NOMO-1 (cell line): ENCODE data around the gene KLHL29.

Experiments used
- DNase-seq, 2 experiments: peaks; one replicate each; lab custom pipeline; 2025; ENCODE audit not compliant: unreplicated experiment in 2 of 2; lab: John Stamatoyannopoulos, UW

The KLHL29 gene

GRCh38 chr2:23487735-23488492, 102.9 kb downstream of the KLHL29 start:
- no peak for DNase-seq

DNA sequence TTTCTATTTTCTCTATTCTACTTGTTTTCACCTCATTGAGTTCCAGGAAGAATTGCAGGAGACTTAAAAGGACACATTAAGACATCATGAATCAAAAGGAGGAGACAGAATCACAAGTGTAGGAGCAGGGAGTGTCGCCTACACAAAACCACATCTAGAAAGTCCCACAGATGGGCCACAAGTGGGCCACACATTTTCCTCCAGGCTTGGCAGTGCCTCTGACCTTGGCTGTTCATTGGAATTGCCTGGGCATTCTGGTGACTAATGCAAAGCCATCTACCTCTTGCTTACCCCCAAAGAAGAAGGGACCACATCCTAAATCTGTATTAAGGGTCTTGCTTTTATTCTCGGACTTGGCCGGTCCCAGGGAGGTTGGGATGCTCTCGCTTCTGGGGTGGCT, 103.6 kb downstream of the KLHL29 start:
- DNase-seq = no peak

- DNase-seq = no peak
These were observed 104.7 kb downstream of the KLHL29 start for GRCh38 chr2:23489471-23490322.

- no peak for DNase-seq
These were observed 106.8 kb downstream of the KLHL29 start for GRCh38 chr2:23491591-23492336.

GRCh38 chr2:23492337-23492675, 107.3 kb downstream of the KLHL29 start:
- no peak for DNase-seq

GRCh38 chr2:23492921-23493320, 107.9 kb downstream of the KLHL29 start:
- no peak for DNase-seq

DNA sequence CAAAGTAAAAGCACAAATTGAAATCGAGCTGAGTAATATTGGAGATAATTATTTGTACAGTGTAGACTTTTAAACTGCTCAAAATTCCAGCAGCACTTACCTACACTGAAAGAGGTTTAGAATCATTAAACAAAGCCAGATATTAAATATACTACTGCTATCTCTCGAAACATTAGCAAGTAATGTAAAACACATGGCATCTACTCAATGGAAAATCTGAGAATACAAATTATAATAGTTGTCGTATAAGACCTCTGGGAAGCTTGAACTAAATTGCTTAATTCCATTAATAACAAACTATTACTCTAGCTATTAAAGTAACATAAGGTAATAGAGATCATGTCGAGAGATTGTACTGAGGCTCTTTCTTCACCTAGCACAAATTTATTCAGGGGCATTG, 108.9 kb downstream of the KLHL29 start:
- DNase-seq = no peak

GRCh38 chr2:23494286-23494685, 109.3 kb downstream of the KLHL29 start:
- DNase-seq = no peak

GRCh38 chr2:23495661-23496114, 110.7 kb downstream of the KLHL29 start:
- no peak for DNase-seq

GRCh38 chr2:23496456-23496855, 111.5 kb downstream of the KLHL29 start:
- no peak for DNase-seq

GRCh38 chr2:23497063-23497462, 112.1 kb downstream of the KLHL29 start:
- peak; percentile 34 to 47 for DNase-seq

- DNase-seq = no peak
These were observed 112.6 kb downstream of the KLHL29 start for GRCh38 chr2:23497536-23497935.

GRCh38 chr2:23498943-23499342, 114.0 kb downstream of the KLHL29 start:
- no peak for DNase-seq

GRCh38 chr2:23499439-23499838, 114.5 kb downstream of the KLHL29 start:
- DNase-seq = no peak

- no peak for DNase-seq
These were observed 115.9 kb downstream of the KLHL29 start for GRCh38 chr2:23500836-23501235.

DNA sequence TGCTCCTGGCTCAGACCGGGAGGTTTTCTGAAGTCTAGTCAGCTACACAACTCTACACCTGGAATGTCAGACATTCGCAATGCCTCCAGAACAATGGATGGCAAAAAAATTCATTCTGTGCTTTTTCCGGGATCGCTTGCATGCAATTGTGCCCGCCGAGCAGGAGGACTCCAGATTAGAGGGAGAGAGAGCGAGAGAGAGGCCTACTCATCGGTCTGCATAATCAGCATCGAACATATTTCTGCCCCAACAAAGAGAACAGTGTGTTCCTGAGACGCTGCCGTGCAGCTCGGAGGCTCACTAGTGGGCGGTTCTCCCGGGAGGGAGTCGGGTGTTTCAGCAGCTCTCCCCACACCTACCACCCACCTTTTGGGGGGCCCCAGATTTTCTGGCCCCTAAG, 117.1 kb downstream of the KLHL29 start:
- no peak for DNase-seq

DNA sequence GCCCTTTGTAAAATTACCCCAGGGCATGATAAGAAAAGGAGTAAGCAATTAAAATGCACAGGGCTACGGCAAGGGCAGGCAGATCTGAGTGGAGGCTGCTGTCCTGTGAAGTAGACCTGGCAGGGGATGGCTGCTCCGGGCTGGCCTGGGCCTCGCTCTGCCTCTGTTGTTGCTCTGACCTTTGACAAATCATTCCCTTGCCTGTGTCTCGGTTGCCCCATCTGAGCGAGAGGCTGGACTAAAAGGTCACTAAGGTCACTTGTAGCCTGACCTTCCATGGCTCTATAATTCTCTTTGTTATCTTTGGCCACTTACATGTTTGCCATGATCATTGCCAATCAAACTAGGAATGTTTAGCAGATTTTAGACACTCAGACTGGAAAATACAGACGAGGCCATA, 118.1 kb downstream of the KLHL29 start:
- DNase-seq = no peak

- DNase-seq = no peak
These were observed 118.7 kb downstream of the KLHL29 start for GRCh38 chr2:23503682-23504081.

DNA sequence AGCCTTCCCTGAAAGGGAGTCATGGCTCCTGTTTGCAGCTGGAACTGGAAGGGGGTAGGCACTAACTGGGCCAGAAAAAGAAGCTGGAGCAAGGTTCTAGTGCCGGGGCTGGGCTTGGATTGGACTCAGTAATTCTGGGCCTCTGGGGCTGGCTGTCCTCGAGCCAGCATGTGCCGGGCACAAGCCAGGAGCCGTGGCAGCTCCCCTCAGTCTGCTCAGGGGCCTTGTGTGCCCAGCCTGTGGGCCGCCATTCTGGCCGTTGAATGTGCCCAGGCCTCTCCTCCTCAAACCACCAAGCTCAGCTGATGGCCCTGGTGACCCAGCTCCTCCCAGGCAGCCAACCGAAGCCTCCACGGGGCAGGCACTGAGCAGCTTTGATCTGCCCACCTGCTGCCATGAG, 119.6 kb downstream of the KLHL29 start:
- no peak for DNase-seq

DNA sequence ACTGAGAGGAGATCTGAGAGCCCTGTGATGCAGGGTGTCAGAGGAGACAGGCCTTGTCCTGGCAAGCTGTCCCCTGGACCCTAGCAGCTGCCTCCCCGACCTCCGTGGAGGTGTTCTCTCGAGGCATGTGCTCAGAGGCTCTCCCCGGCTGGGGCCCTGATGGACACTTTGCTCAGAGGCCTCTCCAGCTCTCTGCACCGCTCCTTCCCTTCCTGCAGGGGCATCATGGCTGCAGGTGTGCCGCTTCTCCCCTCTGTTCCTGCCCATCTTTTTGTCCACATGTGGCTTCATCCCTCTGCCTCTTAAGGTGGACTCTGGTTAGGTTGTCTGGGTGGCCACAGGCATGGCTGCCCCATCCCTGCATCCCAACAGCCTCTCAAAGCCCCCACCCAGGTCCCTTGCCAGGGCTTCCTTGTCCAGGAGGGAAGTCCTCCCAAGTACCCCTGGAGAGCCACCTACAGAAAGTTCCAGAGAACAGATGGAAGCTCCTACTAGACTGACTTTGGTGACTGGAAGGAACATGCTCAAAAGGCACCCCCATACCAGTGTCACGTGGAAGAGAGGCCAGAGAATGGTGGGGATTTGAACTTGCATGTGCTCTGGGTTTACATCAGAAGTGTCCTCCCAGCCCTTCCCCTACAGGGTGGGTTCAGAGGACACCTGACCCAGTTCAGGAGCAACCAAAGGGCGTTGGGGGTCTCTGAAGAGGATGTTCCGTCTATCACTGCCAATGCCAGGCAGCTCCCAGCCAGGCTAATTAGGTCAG, 120.4 kb downstream of the KLHL29 start:
- DNase-seq = no peak

- no peak for DNase-seq
These were observed 121.0 kb downstream of the KLHL29 start for GRCh38 chr2:23505984-23506380.
